Measurements from ENCODE around the gene NUBPL.
"Not testable (repeated sequence)": the region's sequence is repeated elsewhere in the genome, so short reads cannot be mapped to it uniquely, and the experiment has no call there.

Gene NUBPL

GRCh38 chr14:31578792-31579501 is 17.7 kb downstream of the NUBPL start:
- DNase-seq = no peak

GRCh38 chr14:31580234-31580633 is 19.0 kb downstream of the NUBPL start:
- DNase-seq = no peak

GRCh38 chr14:31582286-31582691 is 21.1 kb downstream of the NUBPL start:
- no peak for DNase-seq

- DNase-seq = no peak
Observed at GRCh38 chr14:31582836-31583452, 21.7 kb downstream of the NUBPL start.

- no peak for DNase-seq
Observed at GRCh38 chr14:31590206-31590605, 29.0 kb downstream of the NUBPL start.

- no peak for DNase-seq
Observed at GRCh38 chr14:31592122-31592521, 30.9 kb downstream of the NUBPL start.

- no peak for DNase-seq
Observed at GRCh38 chr14:31592631-31593030, 31.4 kb downstream of the NUBPL start.

- DNase-seq = no peak
Observed at GRCh38 chr14:31596342-31597095, 35.3 kb downstream of the NUBPL start.

- no peak for DNase-seq
Observed at GRCh38 chr14:31605702-31606101, 44.5 kb downstream of the NUBPL start.

GRCh38 chr14:31611778-31612433 is 50.7 kb downstream of the NUBPL start:
- DNase-seq = no peak

- DNase-seq = no peak
Observed at GRCh38 chr14:31613188-31613587, 52.0 kb downstream of the NUBPL start.

GRCh38 chr14:31618884-31619283 is 57.7 kb downstream of the NUBPL start:
- DNase-seq = not testable (repeated sequence)

GRCh38 chr14:31619440-31619839 is 58.2 kb downstream of the NUBPL start:
- DNase-seq = no peak

- DNase-seq = not testable (repeated sequence)
Observed at GRCh38 chr14:31620898-31621297, 59.7 kb downstream of the NUBPL start.

- DNase-seq = no peak
Observed at GRCh38 chr14:31622060-31622459, 60.9 kb downstream of the NUBPL start.

GRCh38 chr14:31652900-31653299 is 91.7 kb downstream of the NUBPL start:
- DNase-seq = not testable (repeated sequence)

- DNase-seq = no peak
Observed at GRCh38 chr14:31657917-31658316, 96.7 kb downstream of the NUBPL start.

GRCh38 chr14:31659278-31659677 is 98.1 kb downstream of the NUBPL start:
- DNase-seq = no peak

GRCh38 chr14:31660191-31660590 is 99.0 kb downstream of the NUBPL start:
- no peak for DNase-seq

GRCh38 chr14:31660728-31661127 is 99.5 kb downstream of the NUBPL start:
- no peak for DNase-seq

GRCh38 chr14:31668348-31668747 is 107.1 kb downstream of the NUBPL start:
- DNase-seq = no peak

GRCh38 chr14:31672709-31673108 is 111.5 kb downstream of the NUBPL start:
- no peak for DNase-seq

- no peak for DNase-seq
Observed at GRCh38 chr14:31677052-31677451, 115.8 kb downstream of the NUBPL start.

Measured in NCI-H69 (cell line).